ENCODE results near the gene SH2D2A.

DNA sequence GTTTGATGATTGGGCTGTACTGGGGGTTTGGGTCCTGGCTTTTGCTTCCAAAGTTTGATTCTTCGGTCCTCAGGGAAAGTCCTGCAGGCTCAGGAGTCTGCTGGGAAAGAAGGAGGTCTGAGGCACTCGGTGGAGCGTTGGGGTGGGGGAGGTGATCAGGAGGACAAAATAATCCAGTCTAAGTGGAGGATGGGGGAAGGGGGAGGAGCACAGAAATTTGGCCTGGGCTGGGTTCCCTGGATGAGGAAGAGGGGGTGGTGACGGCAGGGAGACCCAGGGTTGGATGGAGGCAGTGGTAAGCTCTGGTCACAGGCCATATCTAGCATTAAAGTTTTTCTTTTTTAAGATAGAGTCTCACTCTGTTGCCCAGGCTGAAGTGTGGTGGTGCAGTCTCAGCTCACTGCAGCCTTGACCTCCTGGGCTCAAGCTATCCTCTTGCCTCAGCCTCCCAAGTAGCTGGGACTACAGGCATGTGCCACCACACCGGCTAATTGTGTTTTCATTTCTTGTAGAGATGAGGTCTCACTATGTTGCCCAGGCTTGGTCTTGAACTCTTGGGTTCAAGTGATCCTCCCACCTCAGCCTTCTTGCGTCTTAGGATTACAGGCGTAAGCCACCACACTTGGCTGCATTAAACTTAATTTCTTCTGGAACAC, 6.8 kb downstream of the SH2D2A start:
- TF ChIP-seq CTCF (IDR thresholded peaks at IDR 0.05) (no peak), POLR2A (IDR thresholded peaks at IDR 0.05) (no peak)

Data from tibial nerve (tissue), 3 donors.